Measurements from ENCODE around the gene LAMA5. TPM values are rescaled to one million over a fixed set of nuclear protein-coding genes. Genes with fewer than 3 reads are reported as not detected.

LAMA5 gene
- polyA plus RNA-seq, 1 donor (not counting 4 experiments of a cell fraction or from before 2014, with no cell fraction given) = 8.7 TPM

DNA sequence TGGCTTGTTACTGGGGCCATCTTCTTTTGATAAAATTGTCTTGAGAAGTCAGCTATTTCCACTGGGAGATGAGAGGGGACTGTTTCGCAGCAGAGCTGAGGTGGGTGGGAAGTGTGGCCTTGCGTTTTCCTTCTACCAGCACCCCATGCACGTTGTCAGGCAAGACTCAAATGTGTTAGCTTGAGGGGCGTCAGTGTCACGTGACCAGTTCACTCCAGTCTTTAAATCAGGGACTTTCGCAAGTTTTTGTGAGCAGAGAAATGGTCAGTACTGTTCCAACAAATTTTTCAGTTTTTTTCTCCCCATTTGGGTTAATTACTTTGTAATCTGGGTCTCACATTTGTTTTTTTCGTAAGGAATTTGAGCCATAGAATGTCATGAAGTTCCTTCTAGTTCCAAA lies 85.0 kb downstream of the LAMA5 start:
- peaks cover 3% of the 10 kb centered on the region for H3K9me1 ChIP-seq (ENCODE audit: control insufficient read depth, extremely low read depth, insufficient read depth, low read length)
- H3K27ac ChIP-seq (ENCODE audit: control insufficient read depth, insufficient read depth, low read length) = no peak overlapping the region
- H4K20me1 ChIP-seq (ENCODE audit: control insufficient read depth, extremely low read depth, insufficient read depth, low read length) = no peaks in the 10 kb centered on the region
- no peak for FAIRE-seq
- no peaks in the 10 kb centered on the region for H3K4me1 ChIP-seq (ENCODE audit: control insufficient read depth, extremely low read depth, insufficient read depth, low read length)
- no peak for TF ChIP-seq EZH2 (IDR thresholded peaks at IDR 0.05; ENCODE audit: low read length)
- TF ChIP-seq, protein P1, sequence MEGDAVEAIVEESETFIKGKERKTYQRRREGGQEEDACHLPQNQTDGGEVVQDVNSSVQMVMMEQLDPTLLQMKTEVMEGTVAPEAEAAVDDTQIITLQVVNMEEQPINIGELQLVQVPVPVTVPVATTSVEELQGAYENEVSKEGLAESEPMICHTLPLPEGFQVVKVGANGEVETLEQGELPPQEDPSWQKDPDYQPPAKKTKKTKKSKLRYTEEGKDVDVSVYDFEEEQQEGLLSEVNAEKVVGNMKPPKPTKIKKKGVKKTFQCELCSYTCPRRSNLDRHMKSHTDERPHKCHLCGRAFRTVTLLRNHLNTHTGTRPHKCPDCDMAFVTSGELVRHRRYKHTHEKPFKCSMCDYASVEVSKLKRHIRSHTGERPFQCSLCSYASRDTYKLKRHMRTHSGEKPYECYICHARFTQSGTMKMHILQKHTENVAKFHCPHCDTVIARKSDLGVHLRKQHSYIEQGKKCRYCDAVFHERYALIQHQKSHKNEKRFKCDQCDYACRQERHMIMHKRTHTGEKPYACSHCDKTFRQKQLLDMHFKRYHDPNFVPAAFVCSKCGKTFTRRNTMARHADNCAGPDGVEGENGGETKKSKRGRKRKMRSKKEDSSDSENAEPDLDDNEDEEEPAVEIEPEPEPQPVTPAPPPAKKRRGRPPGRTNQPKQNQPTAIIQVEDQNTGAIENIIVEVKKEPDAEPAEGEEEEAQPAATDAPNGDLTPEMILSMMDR (optimal IDR thresholded peaks at IDR 0.05 in 1 of 3, IDR thresholded peaks at IDR 0.05 in 1 of 3, conservative IDR thresholded peaks at IDR 0.05 in 1 of 3; ENCODE audit: extremely low read depth in 1 of 3, insufficient read depth in 2 of 3, low read length in 3 of 3) = no peak
- H2AFZ ChIP-seq (ENCODE audit: control insufficient read depth, low read length) = no peak overlapping the region
- DNase-seq (ENCODE audit: low read depth, low spot score) = no peak
- H3K36me3 ChIP-seq (ENCODE audit: control insufficient read depth in 2 of 2, extremely low read depth in 1 of 2, insufficient read depth in 2 of 2, low read length in 2 of 2) = peaks cover 34 to 38% of the 10 kb centered on the region in 2 experiments
- H3K9ac ChIP-seq (ENCODE audit: control insufficient read depth, extremely low read depth, insufficient read depth, low read length) = no peak overlapping the region
- H3K27me3 ChIP-seq (ENCODE audit: control insufficient read depth, extremely low read depth, insufficient read depth, low read length) = no peaks in the 10 kb centered on the region
- H3K79me2 ChIP-seq (ENCODE audit: control insufficient read depth, insufficient read depth, low read length) = no peaks in the 10 kb centered on the region
- dilution Hi-C loops (cut with MboI; ENCODE audit: extremely low pct_ligation_motif_present, low sequenced_read_pairs) = no loop called here
- no peaks in the 10 kb centered on the region for H3K9me3 ChIP-seq (ENCODE audit: control insufficient read depth, low read depth, low read length)
- H3K4me2 ChIP-seq (ENCODE audit: control insufficient read depth, extremely low read depth, insufficient read depth, low read depth, low read length) = no peak overlapping the region
- H3K4me3 ChIP-seq (ENCODE audit: control insufficient read depth in 2 of 3, extremely low read depth in 1 of 3, insufficient read depth in 2 of 3, low read depth in 1 of 3, low read length in 3 of 3) = no peak overlapping the region

DNA sequence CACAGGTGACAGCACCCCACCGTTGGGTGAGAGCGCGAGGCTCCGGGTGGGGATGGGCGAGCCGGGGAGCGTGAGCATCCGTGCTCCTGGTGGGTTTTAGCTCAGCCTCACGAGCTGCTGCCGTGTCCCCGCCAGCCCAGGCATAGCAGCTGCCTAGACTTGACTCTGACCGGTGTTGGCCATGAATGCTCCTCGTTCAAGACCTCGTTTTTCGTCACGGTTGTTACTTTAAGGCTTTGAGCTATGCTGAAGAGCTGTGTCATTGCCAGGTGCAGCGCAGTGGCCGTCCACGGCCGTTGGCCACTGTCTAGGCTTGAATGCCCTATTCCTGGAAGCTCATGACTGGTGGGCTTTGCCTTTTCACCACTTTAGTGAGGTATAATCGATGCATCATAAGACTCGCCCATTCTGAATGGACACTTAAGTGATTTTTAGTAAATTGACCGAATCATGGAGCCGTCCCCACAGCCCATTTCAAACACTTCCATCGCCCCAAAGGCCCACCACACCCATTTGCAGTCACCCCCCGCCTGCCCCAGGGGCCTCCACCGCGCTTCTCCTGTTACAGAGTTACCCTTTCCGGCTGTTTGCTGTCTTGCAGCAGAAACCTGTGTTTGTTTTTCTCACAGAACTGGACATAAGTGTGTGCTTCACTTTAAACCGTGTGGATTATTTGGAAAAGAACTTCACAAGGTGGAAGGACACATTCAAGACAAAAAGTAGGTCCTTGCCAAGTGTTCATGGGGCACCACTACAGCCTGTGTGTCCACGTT lies 85.8 kb downstream of the LAMA5 start:
- Histone ChIP-seq H3K4me2 (ENCODE audit: control insufficient read depth, extremely low read depth, insufficient read depth, low read depth, low read length) (no peak overlapping the region), H3K4me3 (ENCODE audit: control insufficient read depth in 2 of 3, extremely low read depth in 1 of 3, insufficient read depth in 2 of 3, low read depth in 1 of 3, low read length in 3 of 3) (no peak overlapping the region), H3K9ac (ENCODE audit: control insufficient read depth, extremely low read depth, insufficient read depth, low read length) (no peak overlapping the region), H3K4me1 (ENCODE audit: control insufficient read depth, extremely low read depth, insufficient read depth, low read length) (no peaks in the 10 kb centered on the region), H3K9me3 (ENCODE audit: control insufficient read depth, low read depth, low read length) (no peaks in the 10 kb centered on the region), H2AFZ (ENCODE audit: control insufficient read depth, low read length) (no peak overlapping the region), H4K20me1 (ENCODE audit: control insufficient read depth, extremely low read depth, insufficient read depth, low read length) (no peaks in the 10 kb centered on the region), H3K79me2 (ENCODE audit: control insufficient read depth, insufficient read depth, low read length) (no peaks in the 10 kb centered on the region), H3K36me3 (ENCODE audit: control insufficient read depth in 2 of 2, extremely low read depth in 1 of 2, insufficient read depth in 2 of 2, low read length in 2 of 2) (peaks cover 30 to 38% of the 10 kb centered on the region in 2 experiments), H3K27me3 (ENCODE audit: control insufficient read depth, extremely low read depth, insufficient read depth, low read length) (no peaks in the 10 kb centered on the region), H3K27ac (ENCODE audit: control insufficient read depth, insufficient read depth, low read length) (no peak overlapping the region), H3K9me1 (ENCODE audit: control insufficient read depth, extremely low read depth, insufficient read depth, low read length) (peaks cover 3% of the 10 kb centered on the region)
- TF ChIP-seq, protein P1 (optimal IDR thresholded peaks at IDR 0.05 in 1 of 3, IDR thresholded peaks at IDR 0.05 in 1 of 3, conservative IDR thresholded peaks at IDR 0.05 in 1 of 3; ENCODE audit: extremely low read depth in 1 of 3, insufficient read depth in 2 of 3, low read length in 3 of 3) = no peak
- TF ChIP-seq EZH2 (IDR thresholded peaks at IDR 0.05; ENCODE audit: low read length) = no peak
- dilution Hi-C loops (cut with MboI; ENCODE audit: extremely low pct_ligation_motif_present, low sequenced_read_pairs) = no loop called here
- DNase-seq (ENCODE audit: low read depth, low spot score) (no peak), FAIRE-seq (no peak)

All from keratinocyte (primary cell).